Hepatocyte (in vitro differentiated cells): ENCODE measurements around the gene ATP1A4. TPM values are rescaled to one million over a fixed set of nuclear protein-coding genes. Genes with fewer than 3 reads are reported as not detected.

Experiments
- DNase-seq: peaks from one replicate; pipeline ENCODE4 v3.0.0-alpha.2; 2016; ENCODE audit warnings: low spot score
- H2AFZ ChIP-seq: fragments of 200-600 bp; sonication (generic); 2 replicates; pipeline ENCODE4 v1.6.0; 2016; ENCODE audit warnings: antibody characterized with exemption, mild to moderate bottlenecking
- H3K27ac ChIP-seq: fragments of 200-600 bp; sonication (generic); 2 replicates; pipeline ENCODE4 v1.5.1; 2016; ENCODE audit warnings: mild to moderate bottlenecking
- H3K27me3 ChIP-seq: fragments of 200-600 bp; sonication (generic); 2 replicates; pipeline ENCODE4 v1.6.1; 2016
- H3K36me3 ChIP-seq: fragments of 200-600 bp; sonication (generic); replicated peaks from 2 replicates; pipeline ENCODE4 v1.5.1; 2016; ENCODE audit warnings: low read depth; ENCODE audit not compliant: insufficient read depth
- H3K4me1 ChIP-seq: fragments of 200-600 bp; sonication (generic); 2 replicates; pipeline ENCODE4 v1.5.1; 2016; ENCODE audit warnings: mild to moderate bottlenecking, moderate library complexity; ENCODE audit not compliant: insufficient read depth
- H3K4me2 ChIP-seq: fragments of 200-600 bp; sonication (generic); 2 replicates; pipeline ENCODE4 v1.6.0; 2016
- H3K4me3 ChIP-seq: fragments of 200-600 bp; sonication (generic); 2 replicates; pipeline ENCODE4 v1.5.1; 2016; ENCODE audit warnings: mild to moderate bottlenecking
- H3K79me2 ChIP-seq: fragments of 200-600 bp; sonication (generic); 2 replicates; pipeline ENCODE4 v1.6.0; 2017; ENCODE audit warnings: mild to moderate bottlenecking
- H3K9me2 ChIP-seq: fragments of 200-600 bp; sonication (generic); replicated peaks from 2 replicates; pipeline ENCODE4 v1.6.0; 2017; ENCODE audit warnings: mild to moderate bottlenecking; ENCODE audit not compliant: insufficient read depth
- H3K9me3 ChIP-seq: fragments of 200-600 bp; sonication (generic); 2 replicates; pipeline ENCODE4 v1.5.1; 2016; ENCODE audit warnings: low read depth, mild to moderate bottlenecking
- H4K20me1 ChIP-seq: fragments of 200-600 bp; sonication (generic); 2 replicates; pipeline ENCODE4 v1.6.0; 2016; ENCODE audit warnings: mild to moderate bottlenecking; ENCODE audit not compliant: insufficient read depth, poor library complexity, severe bottlenecking
- EZH2 ChIP-seq: fragments of 200-600 bp; sonication (generic); IDR thresholded peaks from 2 replicates; pipeline ENCODE4 v1.6.1; 2016; ENCODE audit warnings: antibody characterized with exemption, mild to moderate bottlenecking, borderline replicate concordance
- EZH2phosphoT487 ChIP-seq: fragments of 200-600 bp; sonication (generic); IDR thresholded peaks from one replicate; pipeline ENCODE4 v1.6.1; 2018; ENCODE audit warnings: antibody characterized with exemption, mild to moderate bottlenecking, low read depth, moderate library complexity; ENCODE audit not compliant: unreplicated experiment, severe bottlenecking
- WGBS: methylation state at CpG from one replicate; pipeline ENCODE4 v1.1.6; 2016; ENCODE audit warnings: low lambda C conversion rate; ENCODE audit errors: missing lambda C conversion rate; 5-methylcytosine and 5-hydroxymethylcytosine counted together
- polyA plus RNA-seq: library from polyadenylated mRNA; unstranded; fragments of >200 nt; fragmentation: Nextera tagmentation; extraction: Ambion mirVana; gene quantifications from 2 replicates; pipeline ENCODE4 v1.2.1, GENCODE V29; 2016
- total RNA-seq: library from RNA; depleted of rRNA; stranded (reverse); fragments of >200 nt; gene quantifications from 2 replicates; pipeline ENCODE4 v1.2.3, GENCODE V29; 2014
- TF ChIP-seq, protein P1 (sequence below): fragments of 200-600 bp; sonication (generic); IDR thresholded peaks from 2 replicates; pipeline ENCODE4 v1.5.1; 2016; ENCODE audit warnings: antibody characterized with exemption, mild to moderate bottlenecking; ENCODE audit not compliant: poor library complexity

Gene ATP1A4
- total and polyA plus RNA-seq, 2 experiments from 2014 or later: 0.45 to 4.4 TPM

DNA sequence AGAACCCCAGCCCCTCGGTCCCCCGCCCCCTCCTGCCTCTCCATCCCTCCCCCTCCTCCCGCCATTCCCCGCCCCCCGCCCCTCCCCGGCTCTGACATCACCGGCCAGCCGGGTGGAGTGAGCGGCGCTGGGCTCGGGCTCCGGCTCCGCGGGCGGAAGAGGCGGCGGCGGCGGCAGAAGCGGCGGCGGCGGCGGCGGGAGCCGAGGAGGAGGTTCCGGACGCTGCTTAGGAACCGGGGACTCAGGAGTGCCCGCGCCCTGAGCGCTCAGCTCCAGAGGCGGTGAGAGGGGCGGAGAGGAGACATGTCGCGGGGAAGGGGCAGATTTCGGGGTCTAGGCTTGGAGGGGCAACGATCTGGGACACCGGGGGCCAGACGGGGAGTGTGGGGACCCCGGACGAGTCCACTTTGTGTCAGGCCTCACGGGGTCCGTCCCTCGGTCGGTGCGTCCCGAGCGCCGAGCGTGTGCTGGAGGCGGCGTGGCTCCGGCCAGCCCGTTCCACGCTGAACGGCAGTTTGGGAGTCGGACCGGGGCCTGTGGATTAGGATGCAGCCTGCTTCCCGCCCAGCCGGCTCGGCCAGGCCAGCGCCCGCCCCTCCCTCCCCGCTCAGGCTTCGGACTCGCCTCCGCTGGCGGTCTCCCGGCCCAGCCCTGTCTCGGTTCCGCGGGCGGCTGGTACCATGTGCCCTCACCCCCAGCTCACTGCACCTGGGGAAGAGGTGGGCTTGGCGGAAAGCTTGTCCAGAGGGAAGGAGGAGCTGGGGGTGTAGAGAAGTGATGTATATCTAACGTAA is 54.0 kb downstream of the ATP1A4 start, which contains the start of gene PEA15:
PEA15 (plus strand) TSS at position 143 of the 794 bp plus-strand sequence. CDS start 6,161 bp downstream, outside the sequence.
- WGBS: 4% methylated on average over 14 of the region's 76 CpGs
- peak within 1 kb of the TSS; percentile 94 for H3K4me2 ChIP-seq
- no peaks in the 10 kb centered on the region for H3K9me2 ChIP-seq
- H3K4me3 ChIP-seq: peak within 1 kb of the TSS; percentile 97
- no peaks in the 10 kb centered on the region for H3K9me3 ChIP-seq
- H3K79me2 ChIP-seq: peaks cover 13% of the 10 kb centered on the region
- TF ChIP-seq EZH2: no peak
- TF ChIP-seq EZH2phosphoT487: no peak
- TF ChIP-seq, protein P1, sequence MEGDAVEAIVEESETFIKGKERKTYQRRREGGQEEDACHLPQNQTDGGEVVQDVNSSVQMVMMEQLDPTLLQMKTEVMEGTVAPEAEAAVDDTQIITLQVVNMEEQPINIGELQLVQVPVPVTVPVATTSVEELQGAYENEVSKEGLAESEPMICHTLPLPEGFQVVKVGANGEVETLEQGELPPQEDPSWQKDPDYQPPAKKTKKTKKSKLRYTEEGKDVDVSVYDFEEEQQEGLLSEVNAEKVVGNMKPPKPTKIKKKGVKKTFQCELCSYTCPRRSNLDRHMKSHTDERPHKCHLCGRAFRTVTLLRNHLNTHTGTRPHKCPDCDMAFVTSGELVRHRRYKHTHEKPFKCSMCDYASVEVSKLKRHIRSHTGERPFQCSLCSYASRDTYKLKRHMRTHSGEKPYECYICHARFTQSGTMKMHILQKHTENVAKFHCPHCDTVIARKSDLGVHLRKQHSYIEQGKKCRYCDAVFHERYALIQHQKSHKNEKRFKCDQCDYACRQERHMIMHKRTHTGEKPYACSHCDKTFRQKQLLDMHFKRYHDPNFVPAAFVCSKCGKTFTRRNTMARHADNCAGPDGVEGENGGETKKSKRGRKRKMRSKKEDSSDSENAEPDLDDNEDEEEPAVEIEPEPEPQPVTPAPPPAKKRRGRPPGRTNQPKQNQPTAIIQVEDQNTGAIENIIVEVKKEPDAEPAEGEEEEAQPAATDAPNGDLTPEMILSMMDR: no peak
- H3K36me3 ChIP-seq: no peaks in the 10 kb centered on the region
- H3K27ac ChIP-seq: peak within 1 kb of the TSS; percentile 94
- DNase-seq: peak; percentile 88
- peak within 1 kb of the TSS; percentile 86 for H2AFZ ChIP-seq
- peaks cover 8% of the 10 kb centered on the region for H4K20me1 ChIP-seq
- peaks cover 21% of the 10 kb centered on the region for H3K4me1 ChIP-seq
- H3K27me3 ChIP-seq: no peaks in the 10 kb centered on the region

DNA sequence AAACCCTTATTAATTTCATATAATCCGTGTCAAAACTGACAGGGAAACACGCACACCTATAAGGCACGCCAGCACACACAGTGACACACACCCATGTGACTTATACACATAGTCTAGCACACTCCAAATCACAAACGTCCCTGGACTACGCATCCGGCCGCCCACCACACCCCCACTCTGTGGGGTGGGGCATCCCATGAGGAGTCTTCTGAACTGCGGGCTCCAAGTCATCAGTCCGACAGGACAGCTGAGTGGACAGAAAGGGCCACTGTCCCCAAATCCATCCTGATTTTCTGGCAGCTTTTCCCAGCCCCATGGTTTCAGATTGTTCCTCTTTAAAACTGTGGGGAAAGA is 54.6 kb downstream of the ATP1A4 start:
- Histone ChIP-seq H2AFZ (peak overlapping the region; percentile 85), H3K9me3 (no peaks in the 10 kb centered on the region), H3K4me3 (peak overlapping the region; percentile 97), H3K9me2 (no peaks in the 10 kb centered on the region), H3K27ac (peak overlapping the region; percentile 94), H3K36me3 (no peaks in the 10 kb centered on the region), H3K79me2 (peaks cover 17% of the 10 kb centered on the region), H3K27me3 (no peaks in the 10 kb centered on the region), H3K4me1 (peaks cover 21% of the 10 kb centered on the region), H4K20me1 (peaks cover 8% of the 10 kb centered on the region), H3K4me2 (peak overlapping the region; percentile 94)
- DNase-seq: peak; percentile 63
- TF ChIP-seq EZH2phosphoT487 (no peak), EZH2 (no peak)
- TF ChIP-seq, protein P1: no peak
- under 1% methylated on average over 9 of the region's 9 CpGs for WGBS

DNA sequence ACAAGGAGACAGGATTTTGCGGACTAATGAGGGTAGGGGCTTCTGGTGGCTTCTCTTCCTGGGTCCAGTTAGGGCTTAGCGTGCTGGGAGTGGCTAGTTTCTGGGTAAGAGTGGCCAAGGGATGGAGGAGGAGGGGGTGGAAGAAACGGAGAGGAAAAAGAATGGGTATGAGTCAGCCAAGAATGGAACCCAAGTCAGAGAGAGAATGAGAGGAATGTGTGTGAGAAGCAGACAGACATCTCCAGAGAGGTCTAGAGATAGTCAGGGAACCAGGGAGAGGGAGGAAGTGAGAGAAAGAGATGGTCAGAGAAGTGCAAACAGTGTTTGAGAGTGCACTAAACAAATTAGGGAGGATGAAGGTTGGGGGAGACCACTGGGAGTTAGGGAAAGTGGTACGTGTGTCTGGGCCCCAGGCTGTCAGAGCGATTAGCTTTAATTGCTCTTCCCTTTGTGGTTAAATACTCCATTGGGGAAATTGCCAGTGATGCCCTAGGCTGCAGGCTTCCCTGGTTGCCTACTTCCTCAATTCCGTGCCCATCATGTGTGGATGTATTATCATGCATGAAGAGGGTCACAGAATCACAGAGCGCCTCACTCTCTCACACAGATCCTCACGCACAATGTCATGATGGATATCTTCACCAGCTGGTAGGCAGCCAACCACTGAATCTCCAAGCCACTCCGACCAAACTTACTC is 55.2 kb downstream of the ATP1A4 start:
- Histone ChIP-seq H3K27ac (peak overlapping the region; percentile 94), H3K79me2 (peaks cover 17% of the 10 kb centered on the region), H2AFZ (no peak overlapping the region)

More for the DNA sequence above, 55.2 kb downstream of the ATP1A4 start:
- Histone ChIP-seq H3K27me3 (no peaks in the 10 kb centered on the region), H3K9me3 (no peaks in the 10 kb centered on the region), H3K4me2 (peak overlapping the region; percentile 94), H3K4me3 (peak overlapping the region; percentile 97), H3K9me2 (no peaks in the 10 kb centered on the region), H3K36me3 (no peaks in the 10 kb centered on the region), H4K20me1 (peaks cover 8% of the 10 kb centered on the region), H3K4me1 (peaks cover 21% of the 10 kb centered on the region)
- 55% methylated on average over 9 of the region's 9 CpGs for WGBS
- peak; percentile 44 for DNase-seq
- no peak for TF ChIP-seq EZH2
- TF ChIP-seq, protein P1: no peak
- no peak for TF ChIP-seq EZH2phosphoT487
